GM13977 (cell line): ENCODE data around the gene SEMA7A.

ENCODE experiments used
- DNase-seq: peaks from one replicate; pipeline ENCODE4 v3.0.0; 2012; ENCODE audit warnings: low spot score
- CTCF ChIP-seq: IDR thresholded peaks from 2 replicates; pipeline ENCODE4 v1.5.1; 2012; ENCODE audit warnings: mild to moderate bottlenecking, control low read depth; ENCODE audit not compliant: insufficient read depth; ENCODE audit errors: extremely low read depth, missing control alignments
- in situ Hi-C: fragments of 300-500 bp; cut with MboI; formaldehyde crosslinking; loops from one replicate; pipeline ENCODE4 v1.12.0; 2022; ENCODE audit warnings: low sequenced_read_pairs, low pct_unique_long_range_greater_than_20kb, mixed read lengths, inconsistent platforms; ENCODE audit not compliant: unreplicated experiment

SEMA7A gene

GRCh38 chr15:74413350-74414080 is 20.2 kb downstream of the SEMA7A start:
- in situ Hi-C loops, result no loop called here
- no peak for TF ChIP-seq CTCF
- DNase-seq, result no peak

GRCh38 chr15:74412159-74412558 is 21.6 kb downstream of the SEMA7A start:
- in situ Hi-C loops, result no loop called here
- no peak for DNase-seq

GRCh38 chr15:74411686-74412085 is 22.1 kb downstream of the SEMA7A start:
- DNase-seq, result no peak
- in situ Hi-C loops, result no loop called here
- TF ChIP-seq CTCF, result no peak

More at GRCh38 chr15:74412159-74412558, 21.6 kb downstream of the SEMA7A start:
- TF ChIP-seq CTCF, result no peak

GRCh38 chr15:74410502-74410901 is 23.3 kb downstream of the SEMA7A start:
- no peak for TF ChIP-seq CTCF
- DNase-seq, result no peak
- in situ Hi-C loops, result no loop called here

GRCh38 chr15:74409225-74409624 is 24.5 kb downstream of the SEMA7A start:
- in situ Hi-C loops, result no loop called here
- DNase-seq, result no peak
- no peak for TF ChIP-seq CTCF

GRCh38 chr15:74408815-74409214 is 24.9 kb downstream of the SEMA7A start:
- no peak for TF ChIP-seq CTCF
- DNase-seq, result no peak

More at GRCh38 chr15:74408815-74409214, 24.9 kb downstream of the SEMA7A start:
- in situ Hi-C loops, result no loop called here
